Stimulated activated CD4-positive, alpha-beta T cell treated with anti-CD3 and anti-CD28 coated beads, Interleukin-4, amount 100 ng/mL, for 48 hours (primary cell): ENCODE results near the gene S1PR3.
"Not testable (repeated sequence)": the region's sequence is repeated elsewhere in the genome, so short reads cannot be mapped to it uniquely, and the experiment has no call there.

ENCODE experiments used
- DNase-seq, 2 donors: peaks; one replicate each; pipeline ENCODE4 v3.0.0-alpha.2; 2020; ENCODE audit warnings: low read depth in 2 of 2

The S1PR3 gene

DNA sequence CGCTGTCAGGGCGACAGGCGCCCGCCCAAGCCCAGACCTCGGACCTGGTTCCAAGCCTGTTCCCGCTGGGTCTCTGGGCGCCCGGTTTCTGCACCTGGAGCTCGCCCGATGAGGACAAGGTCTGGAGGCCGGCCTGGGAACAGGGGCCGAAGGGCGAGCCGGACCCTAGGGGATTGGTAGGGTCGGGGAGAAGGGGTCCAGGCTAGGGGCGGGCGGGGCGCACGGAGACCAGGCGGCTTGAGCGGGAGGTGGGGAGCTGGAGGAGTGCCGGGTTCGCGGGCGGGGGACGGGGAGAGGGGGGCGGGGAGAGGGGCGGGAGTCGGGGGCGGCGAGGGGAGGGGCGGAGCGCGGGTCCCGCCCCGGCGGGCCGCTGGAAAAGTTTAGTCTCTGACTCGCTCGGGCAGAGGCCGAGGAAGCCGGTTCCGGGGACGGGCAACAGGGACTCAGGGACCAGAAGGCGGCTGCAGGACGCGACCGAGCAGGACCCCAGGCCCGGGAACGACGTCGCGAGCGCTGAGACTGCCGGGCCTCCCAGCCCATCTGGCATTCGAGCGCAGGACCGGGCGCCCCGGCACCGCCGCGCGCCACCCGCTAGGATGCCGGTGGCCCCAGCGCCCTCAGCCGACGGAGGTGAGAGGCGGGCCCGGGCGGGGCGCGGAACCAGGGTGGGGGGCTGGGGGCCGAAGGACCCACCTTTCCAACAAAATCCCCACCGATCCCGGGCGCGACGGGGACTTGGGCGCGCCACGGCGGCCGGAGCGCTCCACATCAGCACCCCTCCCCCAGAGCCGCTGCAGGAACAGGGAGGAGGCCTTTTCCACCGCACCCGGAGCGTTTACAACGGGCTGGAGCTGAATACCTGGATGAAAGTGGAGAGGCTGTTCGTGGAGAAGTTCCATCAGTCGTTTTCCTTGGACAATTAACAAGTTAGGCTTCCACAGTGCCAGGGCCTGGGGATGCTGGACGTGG lies at the start of gene S1PR3:
Gene S1PR3 (plus strand): TSS at position 403 of the 969 bp plus-strand sequence. CDS start 9,733 bp downstream, outside the sequence.
- DNase-seq: peak; percentile 18 to 22

DNA sequence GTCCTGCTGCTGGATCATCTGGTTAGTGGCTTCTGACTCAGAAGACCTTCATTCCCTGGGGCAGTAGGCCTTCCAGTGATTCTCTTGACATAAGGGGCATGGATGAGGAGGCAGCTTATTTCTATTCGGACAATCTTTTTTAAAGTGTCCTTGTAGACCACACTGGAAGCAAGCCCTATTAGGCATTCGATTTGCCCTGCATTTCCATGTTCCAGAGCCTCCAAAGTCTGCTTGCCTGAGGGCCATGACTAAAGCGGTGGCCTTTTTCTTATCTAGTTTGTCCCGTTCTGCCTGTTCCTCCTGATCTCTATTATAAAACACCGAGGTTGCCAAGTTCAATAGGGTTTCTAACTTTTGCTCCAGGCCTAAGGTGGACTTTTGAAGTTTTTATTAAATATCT lies 49.7 kb upstream of the S1PR3 start:
- DNase-seq: not testable (repeated sequence)

DNA sequence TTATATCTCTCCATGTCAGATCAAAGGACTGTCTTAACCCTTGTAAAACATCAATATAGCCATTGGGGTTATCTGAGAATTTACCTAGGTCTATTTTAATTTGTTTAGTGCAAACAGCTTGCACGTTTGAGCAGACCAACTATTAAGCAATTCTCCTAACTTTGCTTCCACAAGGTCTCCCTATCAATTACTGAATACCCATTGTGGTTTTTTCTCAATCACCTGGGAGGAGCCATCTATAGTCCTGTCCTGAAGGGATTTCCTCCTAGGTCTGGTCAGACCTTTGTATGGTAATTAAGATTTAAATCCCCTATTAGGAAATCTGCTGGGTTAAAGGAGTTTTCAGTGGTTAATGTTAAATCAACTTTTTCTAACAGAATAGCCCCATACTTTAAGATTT lies 48.9 kb upstream of the S1PR3 start:
- DNase-seq: no peak

DNA sequence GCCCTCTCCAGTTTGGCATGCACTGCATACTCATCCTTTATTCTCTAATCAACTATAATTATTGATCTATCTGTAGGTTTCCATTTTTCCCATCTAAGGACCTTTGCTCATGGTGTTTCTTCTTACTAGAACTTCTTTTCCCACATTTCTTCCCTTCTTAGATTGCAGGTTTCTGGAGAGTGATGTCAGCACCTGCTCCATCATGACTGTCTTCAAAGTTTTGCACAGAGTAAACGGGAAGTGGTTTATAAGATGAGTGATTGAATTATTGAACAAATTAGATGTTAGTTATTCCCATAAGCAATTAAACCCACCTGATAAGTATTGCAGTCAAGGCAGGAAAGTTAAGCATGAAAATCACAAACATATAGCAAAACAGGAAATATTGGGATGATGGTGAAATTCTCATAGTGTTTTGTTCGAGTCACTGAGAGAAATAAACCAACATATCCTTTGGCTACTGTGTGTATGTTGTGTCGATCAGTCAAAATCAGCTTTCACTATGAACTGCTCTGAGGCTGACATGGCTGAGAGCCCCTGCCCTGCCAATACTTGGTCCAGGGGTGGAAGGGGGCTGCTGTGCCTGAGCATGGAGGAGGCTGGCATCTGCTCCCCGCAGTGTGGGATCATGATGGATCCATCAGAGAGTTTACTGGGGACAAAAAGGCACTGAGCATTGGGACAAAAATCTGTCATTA lies 45.5 kb upstream of the S1PR3 start:
- DNase-seq: no peak

GRCh38 chr9:88947581-88948573 lies 43.4 kb upstream of the S1PR3 start:
- DNase-seq: no peak

GRCh38 chr9:88949425-88949824 lies 41.8 kb upstream of the S1PR3 start:
- DNase-seq: no peak

- peak in 1 of 2 donors; percentile 14 for DNase-seq
These were observed 41.3 kb upstream of the S1PR3 start for GRCh38 chr9:88949961-88950340.

DNA sequence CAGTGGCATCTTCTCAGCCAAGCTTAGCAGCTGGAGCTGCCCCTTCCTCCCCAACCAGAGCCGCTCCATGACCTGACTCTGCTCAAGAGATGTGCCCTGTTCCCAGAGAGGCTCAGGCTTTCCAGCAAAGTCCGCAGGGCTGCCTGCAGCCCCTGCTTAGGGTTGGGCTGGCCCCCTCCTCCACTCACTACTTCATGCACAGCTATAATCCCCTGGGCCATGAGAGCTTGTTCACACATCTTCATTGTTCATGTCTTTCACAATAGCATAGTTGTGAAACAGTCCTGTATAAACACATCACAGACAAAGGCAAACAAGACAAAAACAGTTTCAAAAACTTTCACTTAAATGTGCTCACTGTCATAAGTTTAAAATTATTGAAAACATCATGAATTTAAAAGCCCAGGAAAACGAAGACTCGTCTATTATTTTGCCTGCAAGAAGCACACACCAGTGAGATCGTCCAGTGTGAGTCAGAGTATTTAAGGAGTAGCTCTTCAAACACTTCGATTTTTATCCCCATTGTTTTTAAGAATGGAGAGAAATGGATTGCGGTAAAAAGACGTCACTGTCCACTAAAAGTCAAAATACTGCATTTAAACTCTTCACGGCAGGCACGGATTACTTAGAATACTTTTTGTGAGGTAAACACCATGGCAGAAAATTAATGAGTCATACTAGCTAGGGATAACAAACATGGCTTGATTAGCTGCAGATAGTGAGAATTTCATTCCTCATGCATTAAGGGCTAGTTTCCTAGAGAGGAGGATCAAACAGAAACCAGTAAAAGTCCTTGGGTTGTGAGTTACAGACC lies 40.7 kb upstream of the S1PR3 start:
- no peak for DNase-seq

DNA sequence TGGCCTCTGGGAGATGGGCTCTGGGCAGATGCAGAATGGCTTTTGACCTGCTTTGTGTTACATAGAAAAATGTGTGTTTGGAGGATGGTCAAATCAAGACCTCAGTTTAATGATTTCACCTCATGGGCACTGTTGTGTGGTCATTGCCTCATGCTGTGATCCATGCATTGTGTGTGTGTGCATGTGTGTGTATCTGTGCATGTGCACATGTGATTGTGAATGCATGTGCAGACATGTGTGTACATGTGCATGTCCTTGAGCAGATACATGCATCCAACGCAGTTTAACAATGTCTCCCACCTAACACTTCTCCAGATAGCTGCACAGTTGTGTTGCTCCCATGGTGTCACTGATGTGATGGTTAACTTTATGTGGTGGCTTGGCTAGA lies 40.1 kb upstream of the S1PR3 start:
- DNase-seq: no peak

DNA sequence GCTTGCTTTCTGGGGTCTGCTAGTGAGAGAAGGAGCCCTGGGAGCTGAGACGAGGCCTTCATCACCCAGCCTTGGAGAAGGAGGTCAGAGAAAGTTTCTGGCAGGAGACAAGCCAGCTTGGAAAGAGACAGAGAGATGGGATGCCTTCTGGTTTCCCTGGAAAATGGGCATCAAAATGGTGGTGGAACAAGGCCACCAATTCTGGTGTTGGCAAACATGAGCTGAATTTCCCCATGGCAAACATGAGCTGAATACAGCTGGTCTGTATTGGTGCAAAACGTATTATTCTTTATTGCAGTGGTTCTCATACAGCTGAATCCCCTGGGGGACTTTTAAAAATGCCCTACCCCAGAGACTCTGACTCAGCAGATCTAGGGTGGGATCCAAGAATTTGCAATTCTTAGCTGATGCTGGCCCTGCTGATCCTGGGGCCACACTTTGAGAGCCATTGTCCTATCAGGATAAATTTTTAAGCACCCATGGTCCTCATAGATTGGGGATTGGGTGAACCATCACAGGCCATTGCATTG lies 39.1 kb upstream of the S1PR3 start:
- DNase-seq: no peak

GRCh38 chr9:88952976-88953375 lies 38.3 kb upstream of the S1PR3 start:
- no peak for DNase-seq

GRCh38 chr9:88953381-88954029 lies 37.8 kb upstream of the S1PR3 start:
- no peak for DNase-seq

DNA sequence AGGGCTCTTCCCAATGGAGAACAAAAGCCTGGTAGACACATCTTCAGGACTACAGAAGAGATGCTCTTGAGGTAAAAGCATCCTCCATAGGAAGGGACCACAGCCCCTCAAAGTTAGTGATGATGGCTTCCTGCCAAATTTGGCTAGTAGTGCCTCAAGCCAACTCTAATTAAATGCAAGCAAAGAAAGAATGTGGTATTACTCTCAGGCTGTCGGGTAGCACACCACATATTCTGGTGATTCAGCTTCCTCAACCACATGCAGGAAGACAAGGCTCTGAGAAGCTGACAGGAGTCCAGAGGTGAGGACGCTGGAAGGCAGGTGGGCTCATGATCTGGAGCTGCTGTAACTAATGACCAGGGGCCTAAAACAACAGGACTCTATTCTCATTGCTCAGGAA lies 37.2 kb upstream of the S1PR3 start:
- no peak for DNase-seq

DNA sequence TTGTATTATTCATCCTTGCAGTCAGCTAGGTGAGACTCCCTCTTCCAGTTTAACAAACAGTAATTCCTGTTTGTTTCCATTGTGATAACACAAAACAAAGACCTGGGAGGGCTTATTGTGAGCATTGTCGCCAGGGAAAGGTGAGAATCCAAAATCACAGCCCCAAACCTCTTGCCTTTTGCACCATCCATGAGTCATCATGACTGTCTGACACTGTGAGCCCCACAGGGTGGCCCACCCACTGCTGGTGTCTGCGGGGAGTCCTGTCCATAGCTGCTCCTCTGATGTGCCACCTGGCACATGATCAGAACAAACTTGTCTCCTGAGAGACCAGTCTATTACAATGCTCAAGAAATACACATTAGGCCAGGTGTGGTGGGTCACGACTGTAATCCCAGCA lies 33.7 kb upstream of the S1PR3 start:
- DNase-seq: no peak

- no peak for DNase-seq
These were observed 31.4 kb upstream of the S1PR3 start for GRCh38 chr9:88959727-88960469.

GRCh38 chr9:88960632-88961031 lies 30.6 kb upstream of the S1PR3 start:
- no peak for DNase-seq

- no peak for DNase-seq
These were observed 25.8 kb upstream of the S1PR3 start for GRCh38 chr9:88965473-88965872.

DNA sequence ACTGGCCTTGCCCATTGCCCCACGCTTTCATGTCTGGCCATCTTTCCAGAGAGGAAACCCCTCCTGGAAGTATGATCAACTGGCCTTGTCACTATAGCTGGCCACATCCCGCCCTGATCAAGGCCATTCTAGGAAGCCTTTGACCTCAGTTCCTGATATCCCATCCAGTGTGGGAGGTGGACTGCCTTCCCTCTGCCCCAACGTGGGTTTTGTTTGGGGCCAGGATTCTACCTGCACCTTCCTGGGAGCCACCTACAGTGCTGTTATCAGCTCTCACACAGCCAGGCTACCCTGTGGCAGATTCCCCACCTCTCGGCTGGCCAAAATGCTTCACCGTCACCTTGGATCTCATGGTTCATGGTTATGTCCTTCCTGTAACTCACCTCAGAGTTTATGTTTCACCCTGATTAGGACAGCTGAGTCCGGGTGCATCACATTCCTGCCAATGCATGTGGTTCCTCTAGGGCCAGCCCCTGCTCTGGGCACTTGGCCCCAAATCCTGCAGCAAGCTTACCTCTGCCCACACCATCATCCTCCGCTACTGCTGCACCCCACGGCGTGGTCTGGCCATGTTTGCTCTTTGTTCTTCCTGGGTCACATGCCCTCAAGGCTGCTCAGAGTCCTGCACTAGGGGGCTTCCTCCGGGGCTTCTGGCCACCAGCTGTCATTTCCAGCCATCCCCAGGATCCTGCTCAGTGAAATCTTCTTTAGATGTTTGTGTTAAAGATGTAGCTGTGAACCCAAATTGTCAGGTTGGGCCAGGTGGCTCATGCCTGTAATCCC lies 24.2 kb upstream of the S1PR3 start:
- no peak for DNase-seq

- no peak for DNase-seq
These were observed 22.5 kb upstream of the S1PR3 start for GRCh38 chr9:88968799-88969198.
